IPS-15b (cell line): ENCODE results near the gene NR0B2.

Source experiments
- H3K27me3 ChIP-seq: one replicate; pipeline ENCODE4 v1.6.1; 2013; ENCODE audit warnings: low read length; ENCODE audit not compliant: control insufficient read depth, insufficient read depth
- H3K36me3 ChIP-seq: one replicate; pipeline ENCODE4 v1.6.1; 2013; ENCODE audit warnings: low read length; ENCODE audit not compliant: control insufficient read depth, insufficient read depth
- H3K4me1 ChIP-seq: one replicate; pipeline ENCODE4 v1.6.1; 2013; ENCODE audit warnings: mild to moderate bottlenecking, low read length; ENCODE audit not compliant: control insufficient read depth, insufficient read depth
- H3K4me3 ChIP-seq: one replicate; pipeline ENCODE4 v1.5.1; 2013; ENCODE audit warnings: low read depth, low read length
- H3K9ac ChIP-seq: one replicate; pipeline ENCODE4 v1.6.1; 2013; ENCODE audit warnings: low read depth, mild to moderate bottlenecking, low read length
- H3K9me3 ChIP-seq: one replicate; pipeline ENCODE4 v1.6.1; 2013; ENCODE audit warnings: mild to moderate bottlenecking, low read length; ENCODE audit not compliant: control insufficient read depth, insufficient read depth

Gene NR0B2

DNA sequence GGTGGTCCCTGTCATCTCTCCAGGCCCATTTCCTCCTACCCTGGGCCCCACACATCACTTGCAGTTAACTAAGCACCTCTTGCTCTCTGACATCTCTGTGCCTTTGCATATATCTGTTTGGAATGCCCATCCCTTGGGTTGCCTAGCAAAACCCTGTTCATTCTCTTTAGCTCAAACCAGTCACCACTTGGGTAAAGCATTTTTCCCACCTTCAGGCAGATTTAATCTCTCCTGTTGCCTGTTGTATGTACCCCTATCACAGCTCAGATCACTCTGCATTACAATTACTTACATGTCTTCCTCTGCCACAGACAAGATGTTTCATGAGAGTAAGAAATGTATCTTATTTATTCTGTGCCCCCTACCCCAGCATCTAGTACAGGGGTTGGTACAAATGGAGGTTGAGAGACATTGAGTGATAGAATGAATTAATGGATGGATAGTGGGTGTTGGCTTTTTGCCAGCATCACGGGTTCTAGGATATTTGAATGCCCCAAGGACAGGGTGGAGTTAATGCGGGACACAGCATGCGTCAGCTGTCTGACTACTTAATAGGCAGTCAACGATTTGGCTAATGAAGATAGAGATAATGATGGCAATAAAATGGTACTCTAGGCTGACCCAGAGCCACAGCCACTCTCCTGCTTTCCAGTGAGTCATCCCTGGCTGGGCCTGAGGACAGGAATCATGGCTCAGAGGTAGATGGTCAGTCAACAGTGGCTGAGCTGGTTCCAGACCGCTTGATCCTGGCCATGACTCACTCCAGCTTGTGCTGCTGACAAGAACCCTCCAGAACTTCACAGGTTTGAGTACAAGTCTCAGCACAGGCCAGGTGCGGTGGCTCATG lies 6.5 kb downstream of the NR0B2 start:
- no peaks in the 10 kb centered on the region for H3K27me3 ChIP-seq
- H3K4me1 ChIP-seq: no peaks in the 10 kb centered on the region
- no peak overlapping the region for H3K9ac ChIP-seq
- no peaks in the 10 kb centered on the region for H3K36me3 ChIP-seq
- no peaks in the 10 kb centered on the region for H3K9me3 ChIP-seq
- H3K4me3 ChIP-seq: no peak overlapping the region

DNA sequence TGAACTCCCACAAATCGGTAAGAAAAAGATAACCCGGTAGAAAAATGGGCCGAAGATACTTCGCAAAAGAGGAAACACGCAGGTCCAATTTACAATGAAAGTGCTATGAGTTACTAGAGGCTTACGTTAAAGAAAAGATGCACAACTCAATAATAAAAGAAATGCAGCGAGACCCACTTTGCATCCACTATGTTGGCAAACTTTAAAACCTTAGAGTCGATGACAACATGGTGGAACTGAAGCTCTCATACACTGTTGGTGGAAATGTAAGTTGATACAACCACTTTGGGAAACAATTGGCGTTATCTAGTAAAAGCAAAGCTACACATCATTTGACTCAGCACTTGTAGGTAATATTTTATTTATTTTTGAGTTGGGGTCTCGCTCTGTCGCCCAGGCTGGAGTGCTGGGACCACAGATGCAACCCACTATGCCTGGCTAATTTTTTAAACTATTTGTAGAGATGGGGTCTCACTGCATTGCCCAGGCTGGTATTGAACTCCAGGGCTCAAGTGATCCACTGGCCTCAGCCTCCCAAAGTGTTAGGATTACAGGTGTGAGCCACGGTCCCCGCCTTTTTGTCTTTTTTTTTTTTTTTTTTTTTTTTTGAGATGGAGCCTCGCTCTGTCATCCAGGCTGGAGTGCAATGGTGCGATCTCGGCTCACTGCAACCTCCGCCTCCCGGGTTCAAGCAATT lies 12.8 kb downstream of the NR0B2 start:
- H3K9me3 ChIP-seq: no peaks in the 10 kb centered on the region
- no peaks in the 10 kb centered on the region for H3K27me3 ChIP-seq
- H3K4me1 ChIP-seq: peaks cover 3% of the 10 kb centered on the region
- H3K4me3 ChIP-seq: peak overlapping the region; percentile 78
- peak overlapping the region; percentile 75 for H3K9ac ChIP-seq
- no peaks in the 10 kb centered on the region for H3K36me3 ChIP-seq

DNA sequence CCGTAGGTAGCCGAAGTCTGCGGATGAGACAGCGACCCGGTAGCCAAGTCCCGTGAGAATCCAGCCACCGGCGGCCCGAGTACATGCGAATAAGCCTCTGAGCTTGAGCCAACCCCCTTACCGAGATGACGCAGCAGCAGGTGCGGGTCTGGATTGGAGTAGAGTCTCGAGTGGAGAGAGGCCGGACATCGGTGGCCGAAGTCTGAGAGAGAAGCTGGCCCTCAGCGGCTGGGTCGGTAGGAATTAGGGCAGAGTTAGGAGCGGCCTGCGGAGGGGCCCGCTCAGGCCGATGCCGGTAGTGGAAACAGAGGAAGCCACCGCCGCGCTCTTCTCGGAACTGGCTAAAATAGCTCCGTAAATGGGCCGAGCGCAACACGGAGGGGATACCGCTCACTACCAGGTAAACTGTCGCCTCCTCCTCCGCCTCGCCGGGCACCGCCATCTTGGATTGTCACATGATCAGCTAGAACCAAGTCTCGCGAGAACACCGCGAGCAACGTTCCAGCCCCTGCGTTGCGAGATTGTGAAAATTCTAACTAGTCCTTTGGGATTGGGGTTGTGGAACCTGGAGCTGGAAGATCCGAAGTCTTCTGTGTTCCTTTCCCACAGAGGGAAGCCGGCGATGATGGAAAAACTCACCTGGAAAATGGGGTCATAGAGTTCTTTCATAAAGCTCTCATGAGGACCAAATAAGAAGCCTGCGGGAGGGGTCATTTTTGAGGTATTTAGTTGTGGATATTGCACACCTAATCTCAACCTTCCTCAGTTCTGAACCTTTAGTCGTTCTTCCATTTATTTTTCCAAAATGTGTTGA lies 13.6 kb downstream of the NR0B2 start, which contains the start of gene GPATCH3:
GPATCH3 (minus strand) TSS at position 467 of the 814 bp plus-strand sequence; CDS start at position 442, 25 bp downstream.
- Histone ChIP-seq H3K9me3 (no peaks in the 10 kb centered on the region), H3K36me3 (no peaks in the 10 kb centered on the region), H3K4me3 (peak within 1 kb of the TSS; percentile 78), H3K9ac (peak within 1 kb of the TSS; percentile 75), H3K4me1 (peaks cover 3% of the 10 kb centered on the region), H3K27me3 (no peaks in the 10 kb centered on the region)

DNA sequence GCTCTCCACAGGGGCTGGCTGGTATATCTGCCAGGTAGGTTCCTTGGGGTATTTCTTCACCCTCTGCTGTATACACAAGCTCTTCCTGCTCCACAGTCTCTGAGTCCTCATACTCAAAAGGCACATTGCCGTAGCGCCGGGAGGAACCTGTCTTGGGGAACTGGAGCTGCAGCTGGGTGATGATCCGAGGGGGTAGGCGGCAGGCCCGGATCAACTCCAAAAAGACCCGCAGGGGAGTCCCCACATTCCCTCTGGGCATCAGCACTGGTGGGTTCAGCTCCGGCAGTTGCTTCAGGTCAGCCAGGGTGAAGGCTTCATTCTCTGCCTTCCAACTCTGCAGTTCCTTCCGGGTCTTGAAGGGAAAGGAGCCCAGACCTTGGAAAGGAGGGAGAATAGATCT lies 16.4 kb downstream of the NR0B2 start:
- Histone ChIP-seq H3K27me3 (no peaks in the 10 kb centered on the region), H3K9ac (no peak overlapping the region), H3K9me3 (no peaks in the 10 kb centered on the region), H3K36me3 (peaks cover 12% of the 10 kb centered on the region), H3K4me3 (no peak overlapping the region), H3K4me1 (peaks cover 3% of the 10 kb centered on the region)

DNA sequence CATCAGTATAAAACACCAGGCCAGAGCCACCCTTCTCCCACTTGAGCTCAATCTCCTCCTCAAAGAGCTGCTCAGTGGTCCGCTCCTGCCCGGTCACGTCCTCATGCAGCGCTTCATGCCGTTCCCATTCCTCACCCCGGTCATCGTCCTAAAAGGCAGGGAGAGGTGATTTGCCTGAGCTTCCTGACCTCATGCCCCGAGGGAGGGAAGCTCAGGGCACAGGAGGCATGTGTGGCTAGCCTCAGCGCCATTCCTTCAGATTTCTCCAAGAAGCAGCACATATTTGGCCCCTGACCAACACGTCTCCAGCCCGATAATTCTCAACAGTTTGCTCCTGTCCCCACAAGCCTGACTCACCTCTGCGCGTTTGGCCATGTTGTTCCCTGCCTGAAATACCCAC lies 19.5 kb downstream of the NR0B2 start:
- no peak overlapping the region for H3K4me3 ChIP-seq
- peaks cover 15% of the 10 kb centered on the region for H3K36me3 ChIP-seq
- no peaks in the 10 kb centered on the region for H3K9me3 ChIP-seq
- no peak overlapping the region for H3K9ac ChIP-seq
- peaks cover 2% of the 10 kb centered on the region for H3K4me1 ChIP-seq
- H3K27me3 ChIP-seq: no peaks in the 10 kb centered on the region

DNA sequence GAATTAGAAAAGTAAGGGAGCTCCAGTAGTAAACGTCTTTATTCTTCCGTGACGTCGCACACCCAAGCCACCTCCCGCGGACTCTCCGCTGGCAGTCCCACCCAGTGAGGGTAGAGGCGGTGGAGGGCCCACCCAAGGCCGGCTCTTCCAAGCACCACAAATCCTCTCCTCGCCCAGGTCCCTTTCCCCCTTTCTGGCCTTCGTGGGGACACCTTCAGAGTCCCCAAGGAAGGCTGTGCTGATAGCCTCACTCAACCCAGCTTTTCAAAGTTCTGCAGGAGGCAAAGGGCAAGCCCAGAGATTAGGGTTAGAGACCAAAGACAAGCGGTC lies 23.3 kb downstream of the NR0B2 start:
- H3K36me3 ChIP-seq: peaks cover 22% of the 10 kb centered on the region
- H3K9ac ChIP-seq: peak overlapping the region; percentile 93
- H3K4me3 ChIP-seq: peak overlapping the region; percentile 89
- no peaks in the 10 kb centered on the region for H3K9me3 ChIP-seq
- no peaks in the 10 kb centered on the region for H3K27me3 ChIP-seq
- peaks cover 4% of the 10 kb centered on the region for H3K4me1 ChIP-seq

DNA sequence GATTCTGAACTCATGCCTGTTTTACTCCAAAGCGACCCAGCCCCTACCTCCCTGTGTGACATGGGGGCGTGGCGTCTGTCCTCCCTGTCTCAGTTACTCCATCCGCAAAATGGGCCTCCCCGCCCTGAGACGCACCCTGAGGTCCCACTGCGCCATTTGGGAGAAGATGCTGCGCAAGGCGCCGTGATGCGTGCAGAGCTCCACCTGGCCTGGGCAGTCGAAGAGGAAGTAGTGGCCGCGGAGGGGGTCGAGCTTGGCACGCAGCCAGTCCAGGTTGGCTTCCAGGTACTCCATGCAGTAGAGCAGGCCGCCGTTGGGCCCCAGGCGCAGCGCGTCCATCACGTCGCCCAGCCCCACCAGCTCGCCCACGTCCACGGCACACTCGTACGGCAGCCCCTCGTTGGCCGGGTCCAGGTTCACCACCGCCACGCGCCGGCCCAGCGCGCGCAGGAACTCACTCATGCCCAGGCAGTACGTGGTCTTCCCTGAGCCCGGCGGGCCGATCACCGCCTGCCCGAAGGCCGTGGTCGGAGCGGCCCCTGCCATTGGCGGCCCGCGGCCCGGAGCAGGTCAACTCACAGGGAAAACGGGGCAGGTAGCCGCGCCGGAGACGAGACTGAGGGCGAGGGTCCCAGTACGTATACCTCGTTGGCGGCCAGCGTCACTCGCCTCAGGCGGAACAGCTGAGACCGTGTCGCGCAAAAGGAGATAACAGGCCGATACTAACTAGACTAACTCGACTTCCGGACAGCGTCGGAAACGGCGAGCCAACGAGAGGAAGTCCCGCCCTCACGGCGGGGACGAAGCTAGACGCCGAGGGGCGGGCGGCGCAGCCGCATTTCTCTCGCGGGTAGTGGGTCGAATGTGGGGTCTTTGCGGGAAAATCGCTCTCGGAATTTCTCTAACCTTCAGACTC lies 24.0 kb downstream of the NR0B2 start, which contains the start of gene GPN2:
GPN2 (minus strand) TSS at position 733 of the 916 bp plus-strand sequence; CDS start at position 546, 187 bp downstream.
- H3K4me3 ChIP-seq: peak within 1 kb of the TSS; percentile 89
- H3K4me1 ChIP-seq: peaks cover 4% of the 10 kb centered on the region
- no peaks in the 10 kb centered on the region for H3K27me3 ChIP-seq
- peak within 1 kb of the TSS; percentile 93 for H3K9ac ChIP-seq
- no peaks in the 10 kb centered on the region for H3K9me3 ChIP-seq
- peaks cover 28% of the 10 kb centered on the region for H3K36me3 ChIP-seq

DNA sequence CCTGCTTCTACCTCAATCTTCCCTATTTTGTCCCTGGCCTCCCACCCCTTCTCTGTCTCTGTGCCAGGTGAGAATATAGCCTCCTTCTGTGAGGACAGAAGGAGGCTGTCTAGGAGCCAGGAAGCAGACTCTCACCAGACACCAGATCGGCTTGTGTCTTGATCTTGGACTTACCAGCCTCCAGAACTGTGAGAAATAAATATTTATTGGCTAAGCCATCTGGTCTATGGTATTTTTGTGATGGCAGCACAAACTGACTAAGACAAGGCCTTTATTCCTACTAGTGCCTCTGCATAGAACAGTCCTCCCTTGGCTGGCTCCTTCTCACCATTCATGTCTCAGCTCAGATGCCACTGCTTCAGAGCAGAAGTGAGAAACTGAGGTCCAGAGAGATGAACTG lies 25.5 kb downstream of the NR0B2 start:
- no peaks in the 10 kb centered on the region for H3K27me3 ChIP-seq
- peaks cover 4% of the 10 kb centered on the region for H3K4me1 ChIP-seq
- H3K36me3 ChIP-seq: peaks cover 28% of the 10 kb centered on the region
- H3K9me3 ChIP-seq: no peaks in the 10 kb centered on the region
- no peak overlapping the region for H3K4me3 ChIP-seq
- H3K9ac ChIP-seq: no peak overlapping the region

DNA sequence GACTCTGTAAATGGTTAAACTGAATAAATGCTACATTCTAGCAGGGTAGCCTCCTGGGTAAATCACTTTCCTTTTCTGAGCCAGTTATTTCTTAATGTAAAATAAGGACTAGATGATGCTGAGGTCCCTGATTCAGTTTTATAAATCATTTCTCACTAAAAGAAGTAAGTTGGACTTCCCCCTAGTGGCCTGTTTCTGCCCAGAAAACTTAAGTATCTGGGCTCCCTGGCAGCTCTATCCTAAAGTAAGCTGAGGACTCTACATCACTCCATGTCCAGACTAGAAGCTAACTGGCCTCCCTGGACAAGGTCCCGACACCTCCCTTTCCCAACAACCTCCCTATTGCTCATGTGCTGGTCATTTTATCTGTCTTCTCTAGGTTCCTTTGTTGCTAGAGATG lies 26.6 kb downstream of the NR0B2 start:
- Histone ChIP-seq H3K4me1 (peaks cover 4% of the 10 kb centered on the region), H3K9me3 (no peaks in the 10 kb centered on the region), H3K4me3 (no peak overlapping the region), H3K27me3 (no peaks in the 10 kb centered on the region), H3K9ac (no peak overlapping the region), H3K36me3 (peaks cover 26% of the 10 kb centered on the region)

DNA sequence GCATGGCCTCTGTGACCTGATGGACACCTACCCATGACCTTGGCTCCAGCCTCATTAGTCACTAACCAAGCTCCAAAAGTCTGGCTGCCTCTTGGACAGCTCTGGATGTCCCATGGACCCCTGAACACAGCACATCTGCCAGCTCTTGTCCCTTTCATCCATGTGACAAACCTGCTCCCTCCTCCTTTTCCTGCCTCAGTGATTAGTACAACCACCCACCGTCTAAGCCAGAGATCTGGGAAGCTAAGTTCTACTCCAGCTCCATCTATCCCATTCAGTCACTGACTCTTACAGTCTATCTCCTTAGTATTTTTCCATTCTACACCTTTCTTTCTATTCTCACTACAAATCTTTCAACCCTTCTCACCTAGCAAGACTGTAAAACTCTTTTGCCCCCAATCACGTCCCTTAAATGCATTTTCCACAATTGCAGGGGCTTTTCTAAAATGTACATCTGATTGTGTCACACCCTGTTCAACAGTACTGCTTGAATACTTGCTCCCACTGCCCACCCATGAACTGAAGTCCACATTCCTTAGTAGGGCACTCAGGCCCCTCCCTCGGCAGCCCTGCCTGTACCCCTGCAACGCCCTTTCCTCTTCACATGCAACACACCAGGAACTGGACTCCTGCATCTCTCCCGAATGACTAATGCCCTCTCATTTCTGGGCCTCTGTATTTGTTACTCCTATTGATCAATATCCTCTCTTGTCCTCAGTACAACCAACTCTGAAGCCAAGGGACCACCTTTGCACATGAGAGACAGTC lies 30.9 kb downstream of the NR0B2 start:
- no peaks in the 10 kb centered on the region for H3K9me3 ChIP-seq
- no peaks in the 10 kb centered on the region for H3K4me1 ChIP-seq
- H3K4me3 ChIP-seq: no peak overlapping the region
- peaks cover 31% of the 10 kb centered on the region for H3K36me3 ChIP-seq
- H3K27me3 ChIP-seq: no peaks in the 10 kb centered on the region
- no peak overlapping the region for H3K9ac ChIP-seq
